Brain microvascular endothelial cell (primary cell): ENCODE data around the gene UTS2B.

ENCODE experiments used
- DNase-seq: peaks from one replicate; pipeline ENCODE4 v3.0.0-alpha.2; 2020
- H3K27ac ChIP-seq: fragments of 250-450 bp; sonication (Bioruptor Pico); 2 replicates; pipeline ENCODE4 v1.5.1; 2020; ENCODE audit warnings: mild to moderate bottlenecking, moderate library complexity
- H3K27me3 ChIP-seq: fragments of 250-450 bp; sonication (Bioruptor Pico); replicated peaks from 2 replicates; pipeline ENCODE4 v1.5.1; 2020; ENCODE audit warnings: mild to moderate bottlenecking
- H3K36me3 ChIP-seq: fragments of 250-450 bp; sonication (Bioruptor Pico); replicated peaks from 2 replicates; pipeline ENCODE4 v1.5.1; 2020; ENCODE audit warnings: mild to moderate bottlenecking
- H3K4me3 ChIP-seq: 2 replicates; pipeline ENCODE4 v1.5.1; 2011; ENCODE audit warnings: low read depth, mild to moderate bottlenecking, control low read depth, low read length, moderate library complexity
- CTCF ChIP-seq: IDR thresholded peaks from 2 replicates; pipeline ENCODE4 v1.5.1; 2011; ENCODE audit warnings: low read depth, mild to moderate bottlenecking, moderate library complexity, low read length, control low read depth, inconsistent platforms; ENCODE audit errors: missing control alignments
- in situ Hi-C: cut with HindIII; loops from 2 replicates; pipeline ENCODE4 v1.10.0; 2017; ENCODE audit warnings: low sequenced_read_pairs, low pct_ligation_motif_present

UTS2B gene

GRCh38 chr3:191306428-191306827 is 23.9 kb downstream of the UTS2B start:
- Histone ChIP-seq H3K27me3 (no peaks in the 10 kb centered on the region), H3K27ac (no peak overlapping the region), H3K36me3 (no peaks in the 10 kb centered on the region), H3K4me3 (no peak overlapping the region)
- in situ Hi-C loops: no loop called here
- TF ChIP-seq CTCF: no peak
- DNase-seq: no peak

DNA sequence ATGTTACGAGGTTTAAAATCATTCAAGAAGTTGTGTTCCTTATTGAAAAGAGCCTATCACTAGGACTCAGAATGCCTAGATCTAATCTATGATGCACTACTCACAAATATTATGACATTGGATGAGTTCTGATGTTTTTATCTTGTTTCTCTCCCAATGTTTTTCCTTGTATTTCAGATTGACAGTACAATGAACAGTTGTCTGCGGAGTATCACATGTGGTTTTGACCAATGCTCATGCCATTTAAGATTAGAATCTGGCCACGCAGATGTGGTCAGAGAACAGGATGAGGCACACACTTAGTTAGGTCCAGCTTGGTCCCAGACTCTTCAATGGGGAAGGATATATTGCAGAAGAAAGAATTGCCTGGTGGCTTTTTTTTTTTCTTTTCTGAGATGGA is 26.7 kb downstream of the UTS2B start:
- in situ Hi-C loops: no loop called here
- H3K27ac ChIP-seq: no peak overlapping the region
- H3K36me3 ChIP-seq: no peaks in the 10 kb centered on the region
- H3K4me3 ChIP-seq: no peak overlapping the region
- DNase-seq: no peak
- H3K27me3 ChIP-seq: no peaks in the 10 kb centered on the region
- TF ChIP-seq CTCF: no peak

DNA sequence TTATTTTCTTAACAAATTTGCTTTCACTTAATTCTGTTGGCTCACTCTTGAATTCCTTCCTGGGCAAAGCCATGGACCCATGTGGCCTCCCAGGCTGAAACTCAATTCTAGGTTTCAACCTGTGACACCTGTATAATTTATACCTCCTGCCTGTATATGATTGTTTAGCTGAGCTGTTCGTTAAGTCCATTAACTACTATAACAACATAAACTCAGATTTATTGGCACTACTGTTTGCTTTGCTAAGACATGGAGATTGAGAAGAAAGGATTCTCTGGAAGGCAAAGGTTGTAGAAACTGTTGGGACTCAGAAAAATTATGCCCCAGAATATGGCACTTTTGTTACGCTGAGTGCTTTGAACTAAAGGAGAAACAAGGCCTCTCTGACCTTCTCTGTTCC is 27.9 kb downstream of the UTS2B start:
- no peak for DNase-seq
- TF ChIP-seq CTCF: no peak
- in situ Hi-C loops: no loop called here
- no peaks in the 10 kb centered on the region for H3K36me3 ChIP-seq
- no peaks in the 10 kb centered on the region for H3K27me3 ChIP-seq
- no peak overlapping the region for H3K27ac ChIP-seq
- no peak overlapping the region for H3K4me3 ChIP-seq

DNA sequence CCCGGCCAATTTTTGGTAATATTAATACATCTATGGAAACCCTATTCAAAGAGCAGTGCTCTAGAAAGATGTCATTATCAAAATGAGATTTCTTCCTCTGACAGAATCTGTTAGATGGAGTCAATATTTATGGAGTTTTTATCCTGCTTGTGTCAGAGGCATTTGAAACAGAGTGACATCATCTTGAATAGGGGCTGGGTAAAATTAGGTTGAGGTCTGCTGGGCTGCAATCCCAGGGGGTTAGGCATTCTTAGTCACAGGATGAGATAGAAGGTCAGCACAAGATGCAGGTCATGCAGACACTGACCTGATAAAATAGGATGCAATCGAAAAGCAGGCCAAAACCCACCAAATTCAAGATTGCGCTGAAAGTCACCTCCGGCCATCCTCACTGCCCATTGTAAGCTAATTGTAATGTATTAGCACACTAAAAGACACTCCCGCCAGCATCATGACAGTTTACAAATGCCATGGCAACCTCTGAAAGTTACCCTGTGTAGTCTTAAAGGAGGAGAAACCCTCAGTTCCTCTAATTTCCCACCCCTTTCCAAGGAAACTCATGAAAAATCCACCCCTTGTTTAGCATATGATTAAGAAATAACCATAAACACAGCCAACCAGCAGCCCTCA is 28.4 kb downstream of the UTS2B start:
- H3K27ac ChIP-seq: no peak overlapping the region
- H3K4me3 ChIP-seq: no peak overlapping the region
- no peaks in the 10 kb centered on the region for H3K27me3 ChIP-seq
- no peak for TF ChIP-seq CTCF
- H3K36me3 ChIP-seq: no peaks in the 10 kb centered on the region
- no peak for DNase-seq
- in situ Hi-C loops: no loop called here

- no peak overlapping the region for H3K27ac ChIP-seq
- H3K36me3 ChIP-seq: no peaks in the 10 kb centered on the region
- no peak for DNase-seq
- no peaks in the 10 kb centered on the region for H3K27me3 ChIP-seq
- in situ Hi-C loops: no loop called here
- no peak for TF ChIP-seq CTCF
- H3K4me3 ChIP-seq: no peak overlapping the region
Observed at GRCh38 chr3:191301017-191301416, 29.3 kb downstream of the UTS2B start.

DNA sequence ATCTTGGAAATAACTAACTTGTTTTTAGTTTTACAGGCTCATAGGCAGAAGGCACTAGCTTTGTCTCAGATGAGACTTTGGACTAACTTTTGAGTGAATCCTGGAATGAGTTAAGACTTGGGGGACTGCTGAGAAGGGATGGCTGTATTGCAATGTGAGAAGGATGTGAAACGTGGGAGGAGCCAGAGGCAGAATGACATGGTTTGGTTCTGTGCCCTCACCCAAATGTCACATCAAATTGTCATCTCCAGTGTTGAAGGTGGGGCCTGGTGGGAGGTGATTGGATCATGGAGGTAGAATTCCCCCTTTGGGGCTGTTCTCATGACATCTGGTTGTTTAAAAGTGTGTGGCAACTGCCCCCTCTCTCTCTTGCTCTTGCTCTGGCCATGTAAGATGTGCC is 29.9 kb downstream of the UTS2B start:
- in situ Hi-C loops: no loop called here

More for the DNA sequence above, 29.9 kb downstream of the UTS2B start:
- no peak for DNase-seq
- no peak for TF ChIP-seq CTCF
- Histone ChIP-seq H3K27me3 (no peaks in the 10 kb centered on the region), H3K4me3 (no peak overlapping the region), H3K36me3 (no peaks in the 10 kb centered on the region), H3K27ac (no peak overlapping the region)
